Stimulated activated CD4-positive, alpha-beta T cell treated with anti-CD3 and anti-CD28 coated beads, Interleukin-15, amount 100 ng/mL, for 48 hours (primary cell): ENCODE data around the gene SINHCAF.
"Not testable (repeated sequence)": the region's sequence is repeated elsewhere in the genome, so short reads cannot be mapped to it uniquely, and the experiment has no call there.

ENCODE experiments used
- DNase-seq, 2 donors: peaks; one replicate each; pipeline ENCODE4 v3.0.0-alpha.2; 2020; ENCODE audit warnings: low read depth in 2 of 2

The SINHCAF gene, protein sequence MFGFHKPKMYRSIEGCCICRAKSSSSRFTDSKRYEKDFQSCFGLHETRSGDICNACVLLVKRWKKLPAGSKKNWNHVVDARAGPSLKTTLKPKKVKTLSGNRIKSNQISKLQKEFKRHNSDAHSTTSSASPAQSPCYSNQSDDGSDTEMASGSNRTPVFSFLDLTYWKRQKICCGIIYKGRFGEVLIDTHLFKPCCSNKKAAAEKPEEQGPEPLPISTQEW

DNA sequence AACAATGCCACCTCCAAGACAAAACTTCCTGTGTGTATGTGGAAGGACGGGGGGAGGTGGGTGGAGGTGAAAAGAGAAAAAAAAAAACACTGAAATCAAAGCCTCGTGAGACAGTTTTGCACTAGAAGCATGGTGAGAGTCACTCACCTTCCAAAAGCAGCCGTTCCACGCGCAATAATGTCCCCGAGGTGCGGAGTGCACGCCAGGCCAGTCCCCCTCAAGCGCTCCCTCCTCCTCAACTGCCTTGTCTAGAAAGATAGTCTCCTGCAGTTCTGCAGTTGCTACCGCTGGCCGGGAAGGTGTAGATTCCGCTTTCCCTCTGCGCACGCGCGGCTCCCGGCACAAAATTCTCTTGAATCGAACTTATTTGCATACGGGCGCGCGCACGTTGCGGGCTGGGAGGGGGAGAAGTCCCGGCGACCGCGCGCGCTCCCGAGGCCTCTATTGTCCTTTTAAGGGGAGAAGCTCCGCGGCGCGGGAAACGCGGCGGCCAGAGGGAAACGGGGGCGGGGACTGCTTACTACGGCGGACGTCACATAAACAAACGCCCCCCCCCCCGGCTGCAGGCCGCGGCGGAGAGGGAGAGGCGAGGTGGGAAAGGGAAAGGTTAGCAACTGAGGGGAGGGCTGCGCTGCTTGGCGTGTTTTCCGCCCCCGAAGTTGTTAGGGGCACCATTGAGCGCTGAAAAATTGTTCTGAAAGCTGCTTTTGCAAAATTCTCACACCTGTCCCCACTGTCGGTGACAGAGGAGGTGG, at the start of gene SINHCAF:
Gene SINHCAF, minus strand, starts transcription at position 274 of the 755 bp plus-strand sequence. CDS start 27,946 bp downstream, outside the sequence.
- peak; percentile 98 to 99 for DNase-seq

DNA sequence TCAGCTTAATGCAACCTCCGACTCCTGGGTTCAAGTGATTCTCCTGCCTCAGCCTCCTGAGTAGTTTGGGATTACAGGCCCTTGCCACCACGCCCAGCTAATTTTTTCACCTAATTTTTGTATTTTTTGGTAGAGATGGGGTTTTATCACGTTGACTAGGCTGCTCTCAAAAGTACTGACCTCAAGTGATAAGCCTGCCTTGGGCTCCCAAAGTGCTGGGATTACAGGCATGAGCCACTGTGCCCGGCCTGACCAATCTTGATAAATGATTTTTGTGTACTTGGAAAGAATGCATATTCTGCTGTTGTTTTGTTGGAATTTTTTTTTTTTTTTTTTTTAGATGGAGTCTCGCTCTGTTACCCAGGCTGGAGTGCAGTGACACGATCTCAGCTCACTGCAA, 49.5 kb upstream of the SINHCAF start:
- DNase-seq: not testable (repeated sequence)

DNA sequence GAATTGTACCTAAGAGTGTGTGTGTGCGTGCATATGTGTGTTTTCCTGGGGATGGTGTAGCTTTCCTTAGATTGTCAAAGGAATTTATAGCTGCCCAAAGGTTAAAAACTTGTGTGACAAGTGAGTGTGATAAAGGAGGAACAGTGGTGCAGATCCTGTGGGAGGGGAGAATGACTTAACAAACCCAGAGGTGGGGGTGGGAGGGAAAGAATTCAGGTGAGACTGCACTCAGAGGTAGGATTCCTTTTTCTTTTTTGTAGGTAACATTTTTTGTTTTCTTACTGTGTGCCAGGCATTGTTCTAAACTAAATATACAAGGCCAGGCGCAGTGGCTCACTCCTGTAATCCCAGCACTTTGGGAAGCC, 45.3 kb upstream of the SINHCAF start:
- DNase-seq: no peak

DNA sequence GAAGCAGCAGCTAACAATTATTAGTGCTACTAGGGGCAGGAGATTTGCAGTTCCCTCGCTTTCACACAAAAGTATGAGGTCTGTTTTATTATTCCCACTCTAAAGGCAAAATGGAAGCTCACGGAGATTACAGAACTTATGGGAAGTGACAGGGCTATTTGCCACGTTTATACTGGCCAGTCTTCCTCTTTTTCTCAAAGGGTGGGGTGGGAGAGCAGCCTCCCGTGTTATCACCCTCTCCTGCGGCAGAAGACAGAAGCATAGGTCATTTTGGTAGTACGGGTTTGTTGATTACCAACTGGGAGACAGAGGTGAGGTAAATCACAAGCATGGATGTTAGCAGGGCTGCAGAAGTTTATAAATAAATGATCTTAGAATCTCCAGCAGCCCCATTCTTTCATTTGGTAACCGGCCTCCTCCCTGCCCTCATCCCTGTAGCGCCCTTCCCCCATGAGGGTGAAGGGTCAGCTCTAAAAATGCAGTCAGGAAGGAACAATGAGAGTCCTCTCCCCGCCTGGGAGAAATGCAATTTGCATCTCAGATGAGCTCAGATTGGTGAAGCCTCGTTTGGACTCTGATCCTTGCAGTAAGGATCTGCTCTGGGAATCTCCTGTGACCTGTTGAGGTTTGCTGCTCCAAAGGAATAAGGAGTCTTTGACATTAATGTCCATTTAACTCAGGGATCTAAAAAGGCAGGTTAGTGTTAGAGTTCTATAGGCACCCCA, 44.7 kb upstream of the SINHCAF start:
- DNase-seq: no peak

DNA sequence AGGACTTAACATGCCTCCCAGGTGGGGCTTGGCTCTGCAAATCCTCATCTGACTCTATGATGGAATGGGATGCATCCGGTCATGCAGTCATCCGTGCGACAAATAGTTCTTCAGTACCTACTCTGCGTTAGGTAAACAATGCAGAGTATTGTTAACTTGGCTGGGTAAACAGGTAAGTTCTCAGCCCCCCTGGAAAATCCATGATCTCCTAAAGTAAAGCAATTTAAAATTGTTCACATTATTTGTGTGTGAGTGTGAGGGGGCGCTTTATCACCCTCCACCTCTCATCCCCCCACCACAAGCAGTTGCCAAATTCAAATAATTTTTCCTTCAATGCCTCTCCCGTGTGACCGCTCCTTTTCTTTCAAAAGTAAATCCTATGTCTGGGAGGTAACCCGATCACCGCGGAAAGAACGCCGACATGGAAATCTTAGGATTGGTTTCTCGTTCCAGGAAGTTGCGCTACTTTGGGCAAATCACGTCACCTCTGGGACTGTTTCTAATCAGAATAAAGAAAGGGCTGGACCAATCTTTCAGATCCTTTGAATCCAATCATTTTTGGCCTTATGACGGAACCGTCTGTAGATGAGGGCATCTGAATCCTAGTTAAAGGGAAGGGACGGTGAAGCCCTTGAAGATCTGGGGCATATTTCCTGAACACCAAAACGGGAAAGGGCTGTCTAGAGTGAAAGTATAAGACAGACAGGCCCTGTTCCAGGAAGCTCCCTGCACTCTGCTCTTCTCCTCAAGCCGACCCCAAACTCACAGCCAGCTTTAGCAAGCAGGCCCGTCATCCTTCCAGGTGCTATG, 44.0 kb upstream of the SINHCAF start:
- no peak for DNase-seq

DNA sequence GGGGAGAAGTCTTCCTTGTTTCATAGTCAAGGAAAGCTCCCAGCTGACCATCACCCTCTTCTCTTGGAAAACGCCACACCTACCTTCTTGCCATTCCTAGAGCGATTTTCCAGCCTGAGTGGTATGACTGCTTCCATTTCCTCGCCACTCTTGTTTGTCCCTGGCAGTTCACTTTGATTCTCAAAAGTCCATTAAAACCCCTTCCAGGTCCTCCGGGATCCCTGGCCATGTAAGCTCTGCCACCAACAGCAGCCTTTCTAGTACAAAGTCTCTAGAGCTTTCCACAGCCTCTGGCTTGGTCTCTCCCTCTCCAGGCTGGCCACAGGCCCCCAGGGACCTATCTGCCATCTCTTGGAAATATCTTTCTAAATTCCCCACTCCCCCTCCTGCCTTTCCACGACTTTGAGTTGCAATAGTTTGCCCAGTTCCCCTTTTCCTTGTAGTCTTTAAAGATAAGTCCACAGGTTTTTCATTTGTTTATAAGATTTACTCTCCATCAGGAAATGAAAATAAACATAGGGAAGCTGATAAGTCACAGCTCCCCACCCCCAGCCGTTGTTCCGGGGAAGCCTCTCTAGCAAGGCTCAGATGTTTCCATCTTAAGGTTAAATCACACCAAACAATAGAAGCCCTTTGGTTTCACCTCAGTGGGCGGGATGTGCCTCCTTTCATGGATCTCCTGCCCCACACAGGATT, 42.9 kb upstream of the SINHCAF start:
- no peak for DNase-seq

DNA sequence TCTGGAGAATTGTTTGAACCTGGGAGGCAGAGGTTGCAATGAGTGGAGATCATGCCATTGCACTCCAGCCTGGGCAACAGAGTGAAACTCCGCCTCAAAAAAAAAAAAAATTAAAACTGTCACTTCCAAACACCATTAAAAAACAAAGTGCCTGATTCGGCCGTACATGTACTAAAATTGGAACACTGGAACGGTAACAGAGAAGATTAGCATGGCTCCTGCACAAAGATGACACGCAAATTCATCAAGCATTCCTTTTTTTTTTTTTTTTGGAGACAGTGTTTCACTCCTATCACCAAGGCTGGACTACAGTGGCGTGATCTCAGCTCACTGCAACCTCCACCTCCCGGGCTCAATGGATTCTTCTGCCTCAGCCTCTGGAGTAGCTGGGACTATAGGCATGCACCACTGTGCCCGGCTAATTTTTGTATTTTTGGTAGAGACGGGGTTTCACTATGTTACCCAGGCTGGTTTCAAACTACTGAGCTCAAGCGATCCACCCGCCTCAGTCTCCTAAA, 40.2 kb upstream of the SINHCAF start:
- no peak for DNase-seq

DNA sequence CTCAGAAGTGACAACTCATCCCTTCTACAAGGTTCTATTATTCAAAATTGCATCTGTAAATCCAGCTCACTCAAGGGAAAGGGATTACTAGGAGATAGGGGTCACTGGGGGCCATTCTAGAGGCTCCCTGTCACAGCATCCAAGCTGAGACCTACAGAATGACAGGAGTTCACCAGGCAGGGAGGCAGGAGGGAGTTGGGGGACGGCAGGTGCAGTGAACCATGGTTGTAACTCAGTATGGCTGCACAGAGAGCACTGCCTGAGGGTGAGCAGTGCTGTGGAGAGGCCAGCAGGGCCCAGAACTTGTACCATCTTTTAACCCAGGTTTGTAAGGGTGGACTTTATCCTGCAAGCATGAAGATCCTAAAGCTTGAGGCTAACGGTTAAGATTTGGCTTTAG, 37.9 kb upstream of the SINHCAF start:
- no peak for DNase-seq

DNA sequence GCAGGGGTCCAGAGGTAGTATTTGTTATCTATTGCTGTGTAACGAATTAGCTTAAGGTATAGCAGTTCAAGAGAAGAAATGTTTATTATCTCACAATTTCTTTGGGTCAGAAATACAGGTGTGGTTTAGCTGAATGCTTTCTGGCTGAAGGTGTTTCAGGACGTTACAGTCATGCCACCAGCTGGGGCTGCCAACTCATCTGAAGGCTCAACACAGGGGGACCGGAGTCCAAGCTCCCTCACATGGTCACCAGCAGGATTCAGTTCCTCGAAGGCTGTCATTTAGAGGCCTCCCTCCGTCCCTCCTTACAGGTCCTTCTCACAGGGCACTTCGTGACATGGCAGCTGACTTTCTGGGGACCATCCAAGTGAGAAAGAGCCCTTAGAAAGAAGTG, 37.5 kb upstream of the SINHCAF start:
- no peak for DNase-seq

DNA sequence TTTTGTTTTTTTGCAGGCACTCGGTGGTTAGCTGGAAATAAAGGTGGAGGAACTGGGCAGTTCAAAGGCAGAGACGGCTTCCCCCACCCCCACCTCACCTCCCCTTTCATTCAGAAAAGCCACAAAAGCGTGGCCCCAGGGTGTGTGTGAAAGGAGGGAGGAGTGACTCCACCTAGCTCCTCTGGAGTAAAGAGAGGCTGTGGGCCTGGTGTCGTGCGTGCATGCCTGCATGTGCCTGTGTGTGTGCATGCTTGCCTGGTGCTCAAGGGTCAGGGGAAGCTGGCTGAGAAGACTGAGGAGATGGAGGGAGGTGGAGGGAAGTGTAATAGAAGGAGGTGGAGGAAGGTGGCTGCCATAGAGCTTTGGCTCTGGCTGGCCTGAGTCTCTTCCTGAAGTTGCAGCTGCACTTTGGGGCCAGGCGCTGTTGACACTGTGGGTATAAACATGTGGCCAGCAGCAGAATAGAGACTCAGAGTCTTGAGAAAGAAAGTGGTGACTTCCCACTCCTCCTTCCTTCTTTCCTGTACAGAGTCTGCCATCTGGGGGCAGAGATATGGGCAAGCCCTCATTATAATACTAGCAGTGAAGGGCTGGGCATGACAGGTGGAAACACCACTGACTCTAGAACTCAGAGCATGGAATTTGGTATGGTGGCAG, 36.9 kb upstream of the SINHCAF start:
- DNase-seq: peak in 1 of 2 donors; percentile 10

DNA sequence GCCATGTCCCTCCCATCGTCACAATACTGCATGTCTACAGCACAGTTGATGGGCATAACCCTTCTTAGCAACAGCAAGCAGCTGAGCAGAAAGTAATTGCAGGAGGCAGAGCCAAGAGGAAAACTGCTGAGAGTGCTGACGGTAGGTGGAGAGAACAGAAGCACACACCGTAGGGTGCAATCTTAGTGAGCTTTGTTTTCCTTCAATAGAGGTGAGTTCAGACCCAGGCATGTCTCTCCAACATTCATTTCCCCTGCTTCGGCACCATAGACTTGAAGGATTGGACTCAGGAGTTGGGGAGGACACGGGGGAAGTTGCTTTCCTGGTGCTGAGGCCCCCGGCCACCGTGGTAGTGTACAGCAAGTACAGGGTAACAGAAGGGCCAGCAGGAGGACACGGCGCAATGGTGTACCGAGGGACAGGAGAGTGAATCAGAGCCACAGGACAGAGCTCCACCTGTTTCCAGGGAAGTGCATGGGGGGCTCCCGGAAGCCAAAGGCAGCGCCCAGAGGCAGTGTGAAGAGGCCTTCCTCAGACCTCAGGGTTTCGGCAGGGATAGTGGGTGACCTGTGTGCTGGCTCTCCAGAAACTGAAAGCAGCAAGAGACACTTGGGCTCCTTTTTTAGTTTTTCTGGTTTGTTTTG, 36.3 kb upstream of the SINHCAF start:
- no peak for DNase-seq

DNA sequence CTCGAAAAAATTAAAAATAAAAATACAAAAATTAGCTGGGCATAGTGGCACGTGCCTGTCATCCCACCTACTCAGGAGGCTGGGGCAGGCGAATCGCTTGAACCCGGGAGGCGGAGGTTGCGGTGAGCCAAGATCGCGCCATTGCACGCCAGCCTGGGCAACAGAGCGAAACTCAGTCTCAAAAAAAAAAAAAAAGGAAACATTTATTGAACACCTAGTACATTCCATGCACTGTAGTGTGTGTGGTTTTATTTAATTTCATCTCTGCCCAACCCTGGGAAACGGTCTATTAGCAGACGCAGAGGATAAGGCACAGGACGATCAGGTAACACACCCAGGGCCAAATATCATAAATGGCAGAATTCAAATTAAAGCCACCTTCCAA, 35.8 kb upstream of the SINHCAF start:
- DNase-seq: no peak

DNA sequence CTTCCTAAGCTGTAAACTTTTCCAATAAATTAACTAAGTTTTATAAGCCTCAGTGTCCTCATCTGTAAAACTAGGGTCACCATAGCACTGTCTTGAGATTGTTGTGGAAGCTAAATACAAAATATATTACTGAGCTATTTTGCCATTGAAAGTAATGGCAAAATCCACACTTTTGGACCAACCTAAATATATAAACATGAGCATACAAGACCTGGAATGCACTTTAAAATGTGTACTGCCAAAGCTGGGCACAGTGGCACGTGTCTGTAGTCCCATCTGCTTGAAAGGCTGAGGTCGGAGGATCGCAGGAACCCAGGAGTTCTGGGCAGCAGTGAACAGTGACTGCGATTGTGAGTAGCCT, 29.8 kb upstream of the SINHCAF start:
- no peak for DNase-seq

DNA sequence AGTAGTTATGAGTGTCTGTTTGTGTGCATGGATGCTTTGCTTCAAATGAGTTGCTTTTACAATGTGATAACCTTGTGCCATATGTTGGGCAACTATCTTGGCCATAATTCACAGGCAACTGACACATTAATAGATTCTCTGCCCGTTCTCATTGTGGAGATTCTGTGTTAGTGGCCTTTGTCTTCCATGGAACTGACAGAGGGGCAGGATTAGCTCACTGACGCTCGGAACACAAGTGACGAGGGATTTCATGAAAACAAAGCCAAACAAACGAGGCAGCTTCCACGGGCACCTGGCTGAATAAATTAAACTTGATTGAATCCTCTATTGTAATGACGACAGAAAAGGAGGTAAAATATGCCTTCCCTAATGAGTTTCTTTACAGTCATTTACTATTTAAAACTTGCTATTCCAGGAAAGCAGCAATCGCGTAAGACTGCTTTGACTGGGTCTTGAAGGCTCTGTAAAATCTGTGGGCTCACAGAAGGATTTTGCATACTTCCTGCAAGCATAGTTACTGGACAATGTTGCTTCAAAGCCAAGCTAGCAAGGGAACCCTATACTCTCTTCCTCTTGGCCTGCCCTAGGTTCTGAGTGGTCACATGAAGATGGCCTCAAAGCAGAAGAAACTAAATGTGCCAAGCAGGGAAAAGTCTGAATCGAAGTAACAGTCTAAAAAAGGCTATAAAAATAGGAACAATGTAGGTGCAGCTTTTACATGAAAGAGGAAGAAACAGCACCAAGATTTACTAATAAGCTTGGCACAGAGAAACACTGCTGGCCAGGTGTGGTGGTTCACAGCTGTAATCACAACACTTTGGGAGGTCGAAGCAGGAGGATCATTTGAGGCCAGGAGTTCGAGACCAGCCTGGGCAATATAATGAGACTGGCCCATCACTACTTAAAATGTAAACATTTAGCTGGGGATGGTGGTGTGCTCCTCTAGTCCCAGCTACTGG, 28.1 kb upstream of the SINHCAF start:
- DNase-seq: no peak

DNA sequence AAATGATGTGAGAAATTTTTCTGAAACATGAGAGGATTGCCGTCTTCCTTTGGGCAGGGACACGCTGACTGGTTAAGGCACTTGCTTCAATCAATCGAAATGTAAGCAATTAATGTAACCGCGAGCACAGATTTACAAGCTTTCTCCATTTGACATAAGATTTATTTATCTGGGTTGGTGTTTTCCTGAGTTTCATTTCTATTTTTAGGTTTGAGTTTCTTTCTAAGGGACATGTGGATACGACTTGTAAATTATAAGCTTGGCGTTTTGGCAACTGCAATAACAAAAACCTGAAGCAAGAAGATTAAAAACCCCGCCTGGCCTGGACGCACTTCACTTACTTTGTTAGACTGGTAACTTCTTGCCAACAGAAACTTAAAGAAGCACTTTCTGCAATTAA, 20.3 kb upstream of the SINHCAF start:
- no peak for DNase-seq

DNA sequence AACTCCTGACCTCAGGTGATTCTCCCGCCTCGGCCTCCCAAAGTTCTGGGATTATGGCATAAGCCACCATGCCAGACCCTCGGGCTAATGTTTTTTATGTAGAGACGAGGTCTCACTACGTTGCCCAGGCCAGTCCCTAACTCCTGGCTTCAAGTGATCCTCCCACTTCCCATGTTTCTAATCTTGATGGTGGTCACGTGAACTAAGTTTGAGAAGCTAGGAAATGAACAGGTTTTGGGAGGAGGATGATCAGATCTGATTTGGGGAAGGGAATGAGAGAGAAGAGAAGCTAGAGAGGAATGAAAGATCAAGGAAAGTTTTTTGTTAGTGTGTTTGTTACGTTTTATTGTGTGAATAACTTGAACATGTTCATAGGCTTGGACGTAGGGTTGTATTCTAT, 17.2 kb upstream of the SINHCAF start:
- no peak for DNase-seq

DNA sequence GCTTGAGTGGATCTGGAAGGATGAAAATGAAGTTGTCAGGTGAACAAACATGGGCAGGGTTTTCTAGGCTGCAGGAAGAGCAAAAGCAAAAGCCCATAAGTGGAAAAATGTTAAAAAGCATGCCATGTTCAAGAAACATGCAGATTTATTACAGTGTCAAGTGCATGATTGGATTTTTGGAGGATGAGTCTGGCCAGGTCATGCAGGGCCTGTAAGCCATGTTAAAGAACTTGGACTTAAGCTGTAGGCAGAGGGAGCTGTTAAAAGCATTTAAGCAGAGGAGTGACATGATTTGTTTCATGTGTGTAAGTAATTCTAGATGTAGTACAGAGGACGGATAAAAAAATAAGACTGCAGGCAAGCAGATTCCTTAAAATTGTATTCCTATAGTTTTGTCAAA, 16.3 kb upstream of the SINHCAF start:
- no peak for DNase-seq

DNA sequence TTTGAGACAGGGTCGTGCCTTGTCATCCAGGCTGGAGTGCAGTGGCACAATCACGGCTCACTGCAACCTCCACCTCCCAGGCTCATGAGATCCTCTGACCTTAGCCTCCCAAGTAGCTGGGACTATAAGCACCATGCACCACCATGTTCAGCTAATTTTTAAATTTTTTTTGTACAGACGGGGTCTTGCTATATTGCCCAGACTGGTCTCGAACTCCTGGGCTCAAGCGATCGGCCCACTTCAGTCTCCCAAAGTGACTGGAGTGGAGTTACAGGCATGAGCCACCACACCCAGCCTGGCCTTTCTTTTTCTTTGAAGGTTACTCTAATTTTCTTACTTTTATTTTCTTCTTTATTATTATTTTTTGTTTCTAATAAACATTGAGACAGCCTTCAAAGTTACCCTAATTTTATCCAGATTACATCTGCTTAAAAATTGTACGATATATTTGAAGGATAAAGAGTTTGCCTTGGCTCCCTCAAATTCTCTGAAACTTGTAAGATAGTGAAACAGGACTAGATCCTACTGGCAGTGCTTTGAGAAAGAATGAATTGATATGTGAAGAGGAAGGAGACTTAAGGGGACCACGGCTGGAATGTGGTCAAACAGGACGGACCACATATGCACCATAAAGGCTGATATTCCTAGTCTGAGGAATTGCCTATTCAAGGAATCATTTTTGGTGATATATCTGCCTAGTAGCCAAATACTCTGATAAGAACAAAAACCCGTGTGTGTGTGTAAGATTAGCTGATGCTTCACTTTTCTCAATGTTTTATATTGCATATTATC, 14.1 kb upstream of the SINHCAF start:
- no peak for DNase-seq
